Tibial nerve (tissue), 4 donors: Measurements from ENCODE around the gene COMMD6.

Experiments used
- EP300 ChIP-seq, 2 donors: sonication (generic); formaldehyde crosslinking; IDR thresholded peaks; one replicate each; pipeline ENCODE4 v1.6.1; 2017; ENCODE audit warnings: antibody characterized with exemption in 2 of 2, mild to moderate bottlenecking in 1 of 2
- TF ChIP-seq, protein P1 (sequence below), 5 experiments: fragments of 200-600 bp in 3 of 5; fragments of 450-650 bp in 2 of 5; sonication (generic) in 3 of 5; IDR thresholded peaks; one replicate each; pipeline ENCODE4 v1.5.1; 2016 to 2019; ENCODE audit warnings: antibody characterized with exemption in 5 of 5, mild to moderate bottlenecking in 3 of 5, moderate library complexity in 2 of 5

DNA sequence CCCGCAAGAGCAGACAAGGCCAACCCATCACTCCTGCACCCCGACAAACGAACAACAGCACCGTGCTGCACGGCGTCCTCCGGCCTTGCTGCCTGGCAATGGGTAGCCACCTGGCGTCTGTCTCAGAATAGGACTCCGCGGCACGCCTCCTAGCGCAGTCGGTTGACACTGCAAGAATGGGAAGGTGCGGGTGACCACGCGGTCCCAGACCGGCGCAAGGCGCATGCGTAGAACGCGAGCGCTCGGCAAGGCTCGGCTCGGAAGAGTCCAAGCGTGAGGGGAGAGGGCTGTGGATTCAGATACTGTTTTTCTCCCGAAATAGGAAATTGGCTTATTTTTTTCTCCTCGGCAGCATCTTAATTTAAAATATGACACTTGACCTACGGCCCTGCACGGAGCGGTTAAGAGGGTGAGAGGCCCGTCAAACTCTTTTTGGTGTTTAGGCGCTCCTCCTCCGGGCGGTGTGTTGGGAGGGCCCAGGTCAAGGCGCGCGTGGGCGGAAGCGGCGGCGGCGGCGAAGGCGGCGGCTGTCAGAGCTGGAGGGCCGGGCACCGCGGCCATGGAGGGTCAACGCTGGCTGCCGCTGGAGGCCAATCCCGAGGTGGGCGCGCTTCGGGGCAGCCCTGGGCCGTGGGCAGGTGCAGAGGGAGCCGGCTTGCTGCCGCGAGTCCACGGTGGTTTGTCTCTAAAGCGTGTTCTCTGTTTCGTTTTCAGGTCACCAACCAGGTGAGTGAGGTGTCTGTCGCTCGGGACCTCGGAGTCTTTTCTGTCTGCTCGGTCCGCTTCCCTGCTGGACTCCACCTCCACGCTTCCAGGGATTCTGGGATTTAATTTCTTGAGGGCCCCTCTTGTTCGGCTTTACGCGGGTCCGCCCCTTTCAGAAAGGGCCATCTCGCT, 11.9 kb upstream of the COMMD6 start, which contains the start of gene UCHL3:
- peak; percentile 71 to 84 for TF ChIP-seq EP300 (IDR thresholded peaks at IDR 0.05)
- TF ChIP-seq, protein P1, sequence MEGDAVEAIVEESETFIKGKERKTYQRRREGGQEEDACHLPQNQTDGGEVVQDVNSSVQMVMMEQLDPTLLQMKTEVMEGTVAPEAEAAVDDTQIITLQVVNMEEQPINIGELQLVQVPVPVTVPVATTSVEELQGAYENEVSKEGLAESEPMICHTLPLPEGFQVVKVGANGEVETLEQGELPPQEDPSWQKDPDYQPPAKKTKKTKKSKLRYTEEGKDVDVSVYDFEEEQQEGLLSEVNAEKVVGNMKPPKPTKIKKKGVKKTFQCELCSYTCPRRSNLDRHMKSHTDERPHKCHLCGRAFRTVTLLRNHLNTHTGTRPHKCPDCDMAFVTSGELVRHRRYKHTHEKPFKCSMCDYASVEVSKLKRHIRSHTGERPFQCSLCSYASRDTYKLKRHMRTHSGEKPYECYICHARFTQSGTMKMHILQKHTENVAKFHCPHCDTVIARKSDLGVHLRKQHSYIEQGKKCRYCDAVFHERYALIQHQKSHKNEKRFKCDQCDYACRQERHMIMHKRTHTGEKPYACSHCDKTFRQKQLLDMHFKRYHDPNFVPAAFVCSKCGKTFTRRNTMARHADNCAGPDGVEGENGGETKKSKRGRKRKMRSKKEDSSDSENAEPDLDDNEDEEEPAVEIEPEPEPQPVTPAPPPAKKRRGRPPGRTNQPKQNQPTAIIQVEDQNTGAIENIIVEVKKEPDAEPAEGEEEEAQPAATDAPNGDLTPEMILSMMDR (IDR thresholded peaks at IDR 0.05): peak; percentile 80 to 93 (median 91)
